Fibroblast of lung (primary cell): ENCODE results near the gene SLIT1. TPM values are rescaled to one million over a fixed set of nuclear protein-coding genes. Genes with fewer than 3 reads are reported as not detected.

Experiments
- DNase-seq, 2 donors: peaks; one replicate each; pipeline versions ENCODE4 v3.0.0 to v3.0.0-alpha.2; 2010; ENCODE audit warnings: low read depth in 2 of 2
- H2AFZ ChIP-seq: 2 replicates; pipeline ENCODE4 v1.5.1; 2012; ENCODE audit warnings: low read length, control low read depth, inconsistent platforms
- H3K27ac ChIP-seq: 2 replicates; pipeline ENCODE4 v1.5.1; 2011; ENCODE audit warnings: low read length, control low read depth; ENCODE audit not compliant: insufficient read depth
- H3K27me3 ChIP-seq: 2 replicates; pipeline ENCODE4 v1.5.1; 2011; ENCODE audit warnings: mild to moderate bottlenecking, low read length; ENCODE audit not compliant: control insufficient read depth, insufficient read depth
- H3K36me3 ChIP-seq: 2 replicates; pipeline ENCODE4 v1.5.1; 2011; ENCODE audit warnings: low read length; ENCODE audit not compliant: control insufficient read depth, insufficient read depth
- H3K4me1 ChIP-seq: 2 replicates; pipeline ENCODE4 v1.5.1; 2011; ENCODE audit warnings: low read length; ENCODE audit not compliant: control insufficient read depth, insufficient read depth; ENCODE audit errors: extremely low read depth
- H3K4me2 ChIP-seq: 2 replicates; pipeline ENCODE4 v1.5.1; 2011; ENCODE audit warnings: low read length, control low read depth; ENCODE audit not compliant: insufficient read depth; ENCODE audit errors: extremely low read depth
- H3K4me3 ChIP-seq, 4 experiments: fragments of 200-600 bp in 1 of 4; sonication (generic) in 1 of 4; replicated peaks in 1 of 4; 2 replicates each; pipeline ENCODE4 v1.5.1; 2011 to 2016; ENCODE audit warnings: low read length in 4 of 4, low read depth in 3 of 4, mild to moderate bottlenecking in 3 of 4, control low read depth in 2 of 4, inconsistent platforms in 1 of 4, mixed read lengths in 1 of 4; ENCODE audit not compliant: insufficient read depth in 1 of 4; ENCODE audit errors: control extremely low read depth in 1 of 4
- H3K79me2 ChIP-seq: 2 replicates; pipeline ENCODE4 v1.5.1; 2012; ENCODE audit warnings: mild to moderate bottlenecking, low read length, inconsistent platforms; ENCODE audit not compliant: control insufficient read depth, insufficient read depth
- H3K9ac ChIP-seq: 2 replicates; pipeline ENCODE4 v1.5.1; 2011; ENCODE audit warnings: mild to moderate bottlenecking, low read length, control low read depth; ENCODE audit not compliant: insufficient read depth
- H3K9me3 ChIP-seq: 2 replicates; pipeline ENCODE4 v1.5.1; 2012; ENCODE audit warnings: low read depth, low read length; ENCODE audit not compliant: control insufficient read depth, insufficient read depth
- H4K20me1 ChIP-seq: 2 replicates; pipeline ENCODE4 v1.5.1; 2011; ENCODE audit warnings: low read length; ENCODE audit not compliant: control insufficient read depth, insufficient read depth; ENCODE audit errors: extremely low read depth
- CTCF ChIP-seq, 2 donors: IDR thresholded peaks in 1 of 2; conservative IDR thresholded peaks in 1 of 2; 1 replicate in 1 of 2; 2 replicates in 1 of 2; pipeline ENCODE4 v1.5.1; 2011 to 2012; ENCODE audit warnings: low read length in 2 of 2, control low read depth in 1 of 2, inconsistent platforms in 1 of 2, low read depth in 1 of 2, mild to moderate bottlenecking in 1 of 2
- EZH2 ChIP-seq: IDR thresholded peaks from 2 replicates; pipeline ENCODE4 v1.5.1; 2012; ENCODE audit warnings: low read length, control low read depth, mild to moderate bottlenecking; ENCODE audit errors: missing control alignments
- polyA plus RNA-seq, 2 donors: library from polyadenylated mRNA; depleted of rRNA in 1 of 2; stranded (reverse) in 1 of 2; unstranded in 1 of 2; fragments of >200 nt; gene quantifications; 2 replicates each; pipeline ENCODE4 v1.2.1, GENCODE V29; 2011 to 2012; ENCODE audit warnings: missing spikeins in 1 of 2
- total RNA-seq: library from RNA; depleted of rRNA; stranded (reverse); fragments of >200 nt; gene quantifications from 2 replicates; pipeline ENCODE4 v1.2.1, GENCODE V29; 2014

SLIT1 gene
- total and polyA plus RNA-seq, 2 donors (not counting 1 experiment from before 2014, with no cell fraction given): 0.02 to 0.17 TPM

GRCh38 chr10:96972264-96972663 is 213.5 kb downstream of the SLIT1 start:
- no peak overlapping the region for H3K9ac ChIP-seq

GRCh38 chr10:96971324-96971723 is 214.4 kb downstream of the SLIT1 start:
- Histone ChIP-seq H4K20me1 (no peaks in the 10 kb centered on the region), H3K4me3 (no peak overlapping the region), H3K4me2 (no peak overlapping the region), H3K9ac (no peak overlapping the region), H3K79me2 (no peaks in the 10 kb centered on the region), H3K9me3 (no peaks in the 10 kb centered on the region), H2AFZ (no peak overlapping the region), H3K27ac (no peak overlapping the region), H3K27me3 (no peaks in the 10 kb centered on the region), H3K4me1 (no peaks in the 10 kb centered on the region), H3K36me3 (no peaks in the 10 kb centered on the region)
- TF ChIP-seq EZH2: no peak
- no peak for TF ChIP-seq CTCF (conservative IDR thresholded peaks at IDR 0.05 in 1 of 2, IDR thresholded peaks at IDR 0.05 in 1 of 2; ENCODE audit: low read depth in 1 of 2, low read length in 2 of 2)
- DNase-seq: no peak

More at GRCh38 chr10:96972264-96972663, 213.5 kb downstream of the SLIT1 start:
- Histone ChIP-seq H2AFZ (no peak overlapping the region), H4K20me1 (no peaks in the 10 kb centered on the region), H3K27me3 (no peaks in the 10 kb centered on the region), H3K36me3 (no peaks in the 10 kb centered on the region), H3K4me2 (no peak overlapping the region), H3K4me1 (no peaks in the 10 kb centered on the region), H3K4me3 (no peak overlapping the region), H3K27ac (no peak overlapping the region), H3K9me3 (no peaks in the 10 kb centered on the region), H3K79me2 (no peaks in the 10 kb centered on the region)
- DNase-seq: no peak
- TF ChIP-seq CTCF (conservative IDR thresholded peaks at IDR 0.05 in 1 of 2, IDR thresholded peaks at IDR 0.05 in 1 of 2; ENCODE audit: low read depth in 1 of 2, low read length in 2 of 2): no peak
- no peak for TF ChIP-seq EZH2

GRCh38 chr10:96968682-96969423 is 216.9 kb downstream of the SLIT1 start:
- H2AFZ ChIP-seq: no peak overlapping the region
- H3K4me2 ChIP-seq: no peak overlapping the region
- H3K9ac ChIP-seq: no peak overlapping the region
- no peaks in the 10 kb centered on the region for H3K36me3 ChIP-seq
- H3K27ac ChIP-seq: no peak overlapping the region
- no peaks in the 10 kb centered on the region for H3K27me3 ChIP-seq
- no peak for TF ChIP-seq EZH2
- no peak for TF ChIP-seq CTCF (conservative IDR thresholded peaks at IDR 0.05 in 1 of 2, IDR thresholded peaks at IDR 0.05 in 1 of 2; ENCODE audit: low read depth in 1 of 2, low read length in 2 of 2)
- no peaks in the 10 kb centered on the region for H3K79me2 ChIP-seq
- no peak overlapping the region for H3K4me3 ChIP-seq
- H3K9me3 ChIP-seq: no peaks in the 10 kb centered on the region
- DNase-seq: no peak
- no peaks in the 10 kb centered on the region for H3K4me1 ChIP-seq
- no peaks in the 10 kb centered on the region for H4K20me1 ChIP-seq
